GM10248 (cell line): ENCODE measurements around the gene CLCN1.

Experiments
- CTCF ChIA-PET: fragments of 300-600 bp; sonication (Branson Sonifier 250); formaldehyde crosslinking; extraction: SDS; loops from one replicate; lab custom pipeline; 2021; ENCODE audit warnings: antibody characterized with exemption; lab: Yijun Ruan, JAX
- POLR2A ChIA-PET: fragments of 350-650 bp; sonication (Branson Sonifier 250); formaldehyde crosslinking; extraction: SDS; loops from one replicate; lab custom pipeline; 2020; ENCODE audit warnings: antibody characterized with exemption; lab: Yijun Ruan, JAX
- DNase-seq: peaks from one replicate; pipeline ENCODE4 v3.0.0; 2012; ENCODE audit errors: extremely low spot score
- CTCF ChIP-seq: IDR thresholded peaks from 2 replicates; pipeline ENCODE4 v1.5.1; 2012; ENCODE audit warnings: mild to moderate bottlenecking, low read depth; ENCODE audit errors: extremely low read depth, missing control alignments, control extremely low read depth

Gene CLCN1

GRCh38 chr7:143300959-143301935 is 14.7 kb upstream of the CLCN1 start:
- CTCF ChIA-PET = interaction anchor here (1.4 to 4.7 kb wide), 6 partner anchors 8 to 133 kb away, joined by 3 to 33 read pairs (median 13); partner anchors contain the start of gene CASP2

GRCh38 chr7:143303733-143304132 is 12.2 kb upstream of the CLCN1 start:
- TF ChIP-seq CTCF = no peak
- ChIA-PET POLR2A (no interaction called here), CTCF (interaction anchor here (1.5 to 3.9 kb wide), 2 partner anchors 13 to 63 kb away, joined by 3 to 33 read pairs; no protein-coding TSS in a partner anchor)
- DNase-seq = no peak

More at GRCh38 chr7:143300959-143301935, 14.7 kb upstream of the CLCN1 start:
- DNase-seq = no peak
- TF ChIP-seq CTCF = no peak
- POLR2A ChIA-PET = no interaction called here

GRCh38 chr7:143304938-143305337 is 11.0 kb upstream of the CLCN1 start:
- ChIA-PET CTCF (interaction anchor here (1.3 to 3.9 kb wide), 8 partner anchors 8 to 64 kb away, joined by 3 to 33 read pairs (median 6); partner anchors contain the start of genes CASP2 and CLCN1), POLR2A (interaction anchor here (0.7 kb wide), 1 partner anchor 17 kb away, joined by 3 read pairs; the partner anchor contains the start of gene CASP2)
- TF ChIP-seq CTCF = no peak
- no peak for DNase-seq

- ChIA-PET POLR2A (interaction anchor here (0.7 kb wide), 1 partner anchor 18 kb away, joined by 3 read pairs; the partner anchor contains the start of gene CASP2), CTCF (interaction anchor here (0.7 to 3.9 kb wide), 11 partner anchors 9 to 65 kb away, joined by 3 to 33 read pairs (median 3); partner anchors contain the start of genes CASP2 and CLCN1)
- DNase-seq = no peak
- TF ChIP-seq CTCF = peak; percentile 42
Measured at GRCh38 chr7:143305423-143306070, 10.4 kb upstream of the CLCN1 start.

GRCh38 chr7:143308632-143309031 is 7.3 kb upstream of the CLCN1 start:
- no peak for TF ChIP-seq CTCF
- POLR2A ChIA-PET = no interaction called here
- DNase-seq = no peak
- CTCF ChIA-PET = interaction anchor here (1.1 to 2.8 kb wide), 4 partner anchors 9 to 68 kb away, joined by 3 to 23 read pairs (median 10); no protein-coding TSS in a partner anchor

GRCh38 chr7:143314127-143314526 is 1.8 kb upstream of the CLCN1 start:
- POLR2A ChIA-PET = no interaction called here
- DNase-seq = no peak
- TF ChIP-seq CTCF = no peak
- CTCF ChIA-PET = no interaction called here
